ENCODE data around the gene TNNT2. TPM values are rescaled to one million over a fixed set of nuclear protein-coding genes. Genes with fewer than 3 reads are reported as not detected.

Gene TNNT2
- total and polyA plus RNA-seq, 2 donors (not counting 1 experiment from before 2014, with no cell fraction given) = not detected

DNA sequence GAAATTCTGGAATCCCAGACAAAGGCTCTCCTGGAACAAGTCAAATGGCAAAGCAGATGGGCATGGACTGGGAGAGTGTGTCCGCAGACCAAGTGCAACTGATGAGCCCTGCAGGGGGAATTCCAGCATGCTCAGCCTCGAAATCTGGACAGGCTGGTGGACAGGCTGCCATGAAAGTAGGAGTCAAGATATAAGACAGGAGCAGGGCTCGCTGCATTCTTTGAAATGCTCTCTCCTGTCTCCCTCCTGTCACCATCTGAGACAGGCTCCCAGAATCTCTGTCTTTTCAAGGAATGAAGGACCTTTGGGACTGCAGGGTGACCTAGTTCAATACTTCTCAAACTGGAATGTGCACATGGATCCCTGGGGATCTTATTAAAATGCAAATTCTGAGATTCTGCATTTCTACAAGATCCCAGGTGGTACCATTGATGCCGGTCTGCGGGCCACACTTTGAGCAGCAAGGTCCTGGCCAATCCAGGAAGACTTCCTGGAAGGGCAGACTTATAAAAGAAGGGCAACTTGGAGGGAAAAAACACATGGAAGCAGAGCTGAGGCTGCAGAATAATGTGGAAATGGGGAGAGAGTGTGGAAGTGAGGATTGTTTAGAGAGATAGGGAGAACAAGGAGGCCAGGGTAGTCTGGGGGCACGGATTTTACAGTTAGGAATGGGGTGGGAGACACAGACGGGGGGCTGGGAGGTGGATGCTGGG lies 29.8 kb downstream of the TNNT2 start:
- no peak for ATAC-seq (ENCODE audit: low read depth)
- Histone ChIP-seq H3K27me3 (replicated peaks in 1 of 4; ENCODE audit: control extremely low read depth in 1 of 4, control insufficient read depth in 3 of 4, insufficient read depth in 4 of 4, low read length in 3 of 4) (peaks cover 0 to 10% (median 4%) of the 10 kb centered on the region in 4 experiments), H3K9me3 (ENCODE audit: control extremely low read depth in 1 of 3, control insufficient read depth in 2 of 3, insufficient read depth in 1 of 3, low read length in 2 of 3) (peaks cover 0 to 3% (median 0%) of the 10 kb centered on the region in 3 donors), H3K36me3 (replicated peaks in 1 of 2; ENCODE audit: control extremely low read depth in 1 of 2, control insufficient read depth in 1 of 2, extremely low read depth in 1 of 2, insufficient read depth in 2 of 2, low read length in 1 of 2) (no peaks in the 10 kb centered on the region), H2AFZ (ENCODE audit: insufficient read depth, low read depth, low read length, poor library complexity, severe bottlenecking) (no peak overlapping the region), H3K9ac (ENCODE audit: low read length) (no peak overlapping the region), H3K79me2 (ENCODE audit: control insufficient read depth, insufficient read depth, low read length) (no peaks in the 10 kb centered on the region), H3K4me1 (ENCODE audit: control insufficient read depth in 2 of 2, insufficient read depth in 2 of 2, low read length in 2 of 2) (no peaks in the 10 kb centered on the region), H4K20me1 (ENCODE audit: control insufficient read depth, insufficient read depth, low read length, poor library complexity, severe bottlenecking) (no peaks in the 10 kb centered on the region), H3K4me2 (replicated peaks; ENCODE audit: low read depth, low read length, poor library complexity, severe bottlenecking) (no peak overlapping the region), H3K4me3 (ENCODE audit: control extremely low read depth in 1 of 5, extremely low read depth in 1 of 5, insufficient read depth in 1 of 5, low read depth in 2 of 5, low read length in 4 of 5) (no peak overlapping the region), H3K27ac (ENCODE audit: low read length in 2 of 2) (no peak overlapping the region)
- H3K4me1 Mint-ChIP-seq = no peaks in the 10 kb centered on the region
- WGBS (ENCODE audit: insufficient coverage) = 23% methylated on average over 7 of the region's 7 CpGs
- peaks cover 42% of the 10 kb centered on the region for H3K27me3 Mint-ChIP-seq
- ChIA-PET POLR2A (no interaction called here), CTCF (no interaction called here)
- no peak for DNase-seq
- H3K4me3 Mint-ChIP-seq = no peak overlapping the region
- H3K9me3 Mint-ChIP-seq (ENCODE audit: insufficient read depth) = no peaks in the 10 kb centered on the region
- intact Hi-C loops (cut with micrococcal nuclease) = no loop called here
- TF ChIP-seq EZH2 (IDR thresholded peaks at IDR 0.05; ENCODE audit: borderline replicate concordance, insufficient read depth, low read depth, low read length, poor library complexity, severe bottlenecking) = no peak
- TF ChIP-seq, protein P1, sequence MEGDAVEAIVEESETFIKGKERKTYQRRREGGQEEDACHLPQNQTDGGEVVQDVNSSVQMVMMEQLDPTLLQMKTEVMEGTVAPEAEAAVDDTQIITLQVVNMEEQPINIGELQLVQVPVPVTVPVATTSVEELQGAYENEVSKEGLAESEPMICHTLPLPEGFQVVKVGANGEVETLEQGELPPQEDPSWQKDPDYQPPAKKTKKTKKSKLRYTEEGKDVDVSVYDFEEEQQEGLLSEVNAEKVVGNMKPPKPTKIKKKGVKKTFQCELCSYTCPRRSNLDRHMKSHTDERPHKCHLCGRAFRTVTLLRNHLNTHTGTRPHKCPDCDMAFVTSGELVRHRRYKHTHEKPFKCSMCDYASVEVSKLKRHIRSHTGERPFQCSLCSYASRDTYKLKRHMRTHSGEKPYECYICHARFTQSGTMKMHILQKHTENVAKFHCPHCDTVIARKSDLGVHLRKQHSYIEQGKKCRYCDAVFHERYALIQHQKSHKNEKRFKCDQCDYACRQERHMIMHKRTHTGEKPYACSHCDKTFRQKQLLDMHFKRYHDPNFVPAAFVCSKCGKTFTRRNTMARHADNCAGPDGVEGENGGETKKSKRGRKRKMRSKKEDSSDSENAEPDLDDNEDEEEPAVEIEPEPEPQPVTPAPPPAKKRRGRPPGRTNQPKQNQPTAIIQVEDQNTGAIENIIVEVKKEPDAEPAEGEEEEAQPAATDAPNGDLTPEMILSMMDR (IDR thresholded peaks at IDR 0.05) = no peak
- H3K27ac Mint-ChIP-seq = no peak overlapping the region

- Mint-ChIP-seq H3K4me1 (no peaks in the 10 kb centered on the region), H3K9me3 (ENCODE audit: insufficient read depth) (no peaks in the 10 kb centered on the region), H3K27ac (no peak overlapping the region), H3K4me3 (no peak overlapping the region), H3K27me3 (peaks cover 39% of the 10 kb centered on the region)
- Histone ChIP-seq H3K4me1 (ENCODE audit: control insufficient read depth in 2 of 2, insufficient read depth in 2 of 2, low read length in 2 of 2) (no peaks in the 10 kb centered on the region), H3K4me2 (replicated peaks; ENCODE audit: low read depth, low read length, poor library complexity, severe bottlenecking) (no peak overlapping the region), H3K9ac (ENCODE audit: low read length) (no peak overlapping the region), H3K36me3 (replicated peaks in 1 of 2; ENCODE audit: control extremely low read depth in 1 of 2, control insufficient read depth in 1 of 2, extremely low read depth in 1 of 2, insufficient read depth in 2 of 2, low read length in 1 of 2) (no peaks in the 10 kb centered on the region), H3K79me2 (ENCODE audit: control insufficient read depth, insufficient read depth, low read length) (no peaks in the 10 kb centered on the region), H3K27me3 (replicated peaks in 1 of 4; ENCODE audit: control extremely low read depth in 1 of 4, control insufficient read depth in 3 of 4, insufficient read depth in 4 of 4, low read length in 3 of 4) (peaks cover 0 to 10% (median 2%) of the 10 kb centered on the region in 4 experiments), H3K9me3 (ENCODE audit: control extremely low read depth in 1 of 3, control insufficient read depth in 2 of 3, insufficient read depth in 1 of 3, low read length in 2 of 3) (peaks cover 0 to 3% (median 0%) of the 10 kb centered on the region in 3 donors), H2AFZ (ENCODE audit: insufficient read depth, low read depth, low read length, poor library complexity, severe bottlenecking) (no peak overlapping the region), H4K20me1 (ENCODE audit: control insufficient read depth, insufficient read depth, low read length, poor library complexity, severe bottlenecking) (no peaks in the 10 kb centered on the region), H3K4me3 (ENCODE audit: control extremely low read depth in 1 of 5, extremely low read depth in 1 of 5, insufficient read depth in 1 of 5, low read depth in 2 of 5, low read length in 4 of 5) (no peak overlapping the region), H3K27ac (ENCODE audit: low read length in 2 of 2) (no peak overlapping the region)
- no peak for DNase-seq
- WGBS (ENCODE audit: insufficient coverage) = 30% methylated on average over 2 of the region's 2 CpGs
- intact Hi-C loops (cut with micrococcal nuclease) = no loop called here
- TF ChIP-seq, protein P1 (IDR thresholded peaks at IDR 0.05) = no peak
- no peak for TF ChIP-seq EZH2 (IDR thresholded peaks at IDR 0.05; ENCODE audit: borderline replicate concordance, insufficient read depth, low read depth, low read length, poor library complexity, severe bottlenecking)
- ATAC-seq (ENCODE audit: low read depth) = no peak
- CTCF ChIA-PET = no interaction called here
- POLR2A ChIA-PET = no interaction called here
Measured at GRCh38 chr1:201346987-201347386, 30.5 kb downstream of the TNNT2 start.

Data from B cell (primary cell).